Immature natural killer cell (primary cell): ENCODE results near the gene PCNT. TPM values are rescaled to one million over a fixed set of nuclear protein-coding genes. Genes with fewer than 3 reads are reported as not detected.

Experiments used
- DNase-seq, 3 donors: peaks; one replicate each; pipeline ENCODE4 v3.0.0; 2022; ENCODE audit warnings: mixed read lengths in 1 of 3
- H3K27ac Mint-ChIP-seq, 6 donors: one replicate each; pipeline ENCODE4 v1.8.0; 2020; ENCODE audit warnings: mixed read lengths in 6 of 6, mild to moderate bottlenecking in 5 of 6, inconsistent platforms in 4 of 6, moderate library complexity in 3 of 6
- H3K27me3 Mint-ChIP-seq, 3 donors: one replicate each; pipeline ENCODE4 v1.8.0; 2020 to 2021; ENCODE audit warnings: low read depth in 3 of 3, mild to moderate bottlenecking in 3 of 3, mixed read lengths in 3 of 3, moderate library complexity in 3 of 3, inconsistent platforms in 1 of 3
- H3K36me3 Mint-ChIP-seq, 3 donors: one replicate each; pipeline ENCODE4 v1.8.0; 2020; ENCODE audit warnings: mixed read lengths in 3 of 3, inconsistent platforms in 2 of 3, mild to moderate bottlenecking in 2 of 3
- H3K4me1 Mint-ChIP-seq, 2 donors: one replicate each; pipeline ENCODE4 v1.8.0; 2020; ENCODE audit warnings: inconsistent platforms in 2 of 2, mild to moderate bottlenecking in 2 of 2, mixed read lengths in 2 of 2, moderate library complexity in 1 of 2
- H3K4me3 Mint-ChIP-seq, 5 donors: one replicate each; pipeline ENCODE4 v1.8.0; 2020; ENCODE audit warnings: mild to moderate bottlenecking in 5 of 5, mixed read lengths in 5 of 5, inconsistent platforms in 3 of 5, moderate library complexity in 3 of 5
- H3K9me3 Mint-ChIP-seq, 6 donors: one replicate each; pipeline ENCODE4 v1.8.0; 2020; ENCODE audit warnings: mild to moderate bottlenecking in 6 of 6, mixed read lengths in 6 of 6, inconsistent platforms in 4 of 6, moderate library complexity in 3 of 6
- polyA plus RNA-seq, 3 donors: library from polyadenylated mRNA; unstranded; fragments of 300-500 nt; fragmentation: Illumina TruSeq; gene quantifications; one replicate each; pipeline ENCODE4 v1.2.3, GENCODE V29; 2021

PCNT gene
- polyA plus RNA-seq, 3 donors from 2014 or later = 2.9 to 47.0 (median 6.5) TPM

DNA sequence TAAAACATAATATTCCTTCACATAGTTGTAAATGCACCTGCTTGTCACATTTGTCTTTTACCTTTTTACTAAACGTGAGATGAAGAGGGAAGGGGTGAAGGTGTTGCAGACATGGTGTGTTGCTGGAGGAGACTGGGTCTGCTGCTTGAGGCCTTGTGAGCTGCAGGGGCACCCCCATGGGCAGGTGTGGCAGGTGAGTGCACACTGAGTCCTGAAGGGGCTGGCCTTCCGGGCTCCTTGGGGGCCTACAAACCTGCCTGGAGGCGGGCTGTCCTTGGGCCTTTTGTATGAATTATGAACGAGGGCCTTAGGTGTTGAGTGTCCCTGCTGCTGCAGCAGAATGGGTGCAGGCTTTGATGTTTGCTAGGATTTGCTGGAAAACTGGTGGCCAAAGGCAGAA, 3.8 kb downstream of the PCNT start:
- no peak for DNase-seq
- H3K9me3 Mint-ChIP-seq = no peaks in the 10 kb centered on the region
- H3K27me3 Mint-ChIP-seq = peaks cover 7 to 12% (median 11%) of the 10 kb centered on the region in 3 donors
- no peak overlapping the region for H3K27ac Mint-ChIP-seq
- peaks cover 18 to 20% of the 10 kb centered on the region in 2 donors for H3K4me1 Mint-ChIP-seq
- peaks cover 6 to 25% (median 18%) of the 10 kb centered on the region in 3 donors for H3K36me3 Mint-ChIP-seq
- no peak overlapping the region for H3K4me3 Mint-ChIP-seq

DNA sequence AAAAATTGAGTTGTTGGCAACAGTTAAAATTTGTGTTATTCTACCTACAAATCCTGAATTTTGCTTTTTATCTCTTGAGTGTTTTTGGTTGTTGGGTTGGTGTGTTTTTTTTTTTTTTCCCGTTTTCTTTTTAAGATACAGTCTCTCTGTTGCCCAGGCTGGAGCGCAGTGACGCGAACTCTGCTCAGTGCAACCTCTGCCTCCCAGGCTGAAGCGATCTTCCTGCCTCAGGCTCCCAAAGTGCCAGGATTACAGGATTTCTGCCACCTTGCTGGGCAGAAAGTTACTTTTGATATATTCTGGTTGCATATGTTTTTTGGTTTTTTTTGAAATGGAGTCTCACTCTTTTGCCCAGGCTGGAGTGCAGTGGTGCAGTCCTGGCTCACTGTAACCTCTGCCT, 4.2 kb downstream of the PCNT start:
- Mint-ChIP-seq H3K27ac (no peak overlapping the region), H3K36me3 (peaks cover 6 to 25% (median 19%) of the 10 kb centered on the region in 3 donors), H3K9me3 (no peaks in the 10 kb centered on the region), H3K4me3 (no peak overlapping the region), H3K27me3 (peaks cover 7 to 11% (median 11%) of the 10 kb centered on the region in 3 donors), H3K4me1 (peaks cover 13 to 16% of the 10 kb centered on the region in 2 donors)
- no peak for DNase-seq

DNA sequence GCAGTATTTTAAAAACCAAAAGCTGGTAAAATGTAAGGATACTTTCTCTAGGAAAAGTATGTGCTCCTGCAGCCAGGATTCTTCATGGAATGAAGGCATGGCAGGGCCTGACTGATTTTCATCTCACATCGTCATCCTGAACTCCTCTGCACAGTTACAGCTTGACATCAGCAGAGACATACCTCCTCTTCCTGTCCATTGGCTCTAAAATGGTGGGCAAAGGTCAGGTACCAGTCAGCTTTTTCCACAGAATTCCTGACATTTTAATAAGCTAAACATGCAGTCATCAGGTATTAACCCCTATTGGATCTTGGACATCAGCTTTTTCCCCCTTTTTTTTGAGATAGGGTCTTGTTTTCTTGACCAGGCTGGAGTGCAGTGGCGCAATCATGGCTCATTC, 5.8 kb downstream of the PCNT start:
- no peak overlapping the region for H3K27ac Mint-ChIP-seq
- no peaks in the 10 kb centered on the region for H3K9me3 Mint-ChIP-seq
- H3K4me1 Mint-ChIP-seq = peaks cover 12 to 15% of the 10 kb centered on the region in 2 donors
- no peak for DNase-seq
- peaks cover 6 to 26% (median 20%) of the 10 kb centered on the region in 3 donors for H3K36me3 Mint-ChIP-seq
- H3K27me3 Mint-ChIP-seq = peaks cover 3 to 7% (median 4%) of the 10 kb centered on the region in 3 donors
- no peak overlapping the region for H3K4me3 Mint-ChIP-seq

DNA sequence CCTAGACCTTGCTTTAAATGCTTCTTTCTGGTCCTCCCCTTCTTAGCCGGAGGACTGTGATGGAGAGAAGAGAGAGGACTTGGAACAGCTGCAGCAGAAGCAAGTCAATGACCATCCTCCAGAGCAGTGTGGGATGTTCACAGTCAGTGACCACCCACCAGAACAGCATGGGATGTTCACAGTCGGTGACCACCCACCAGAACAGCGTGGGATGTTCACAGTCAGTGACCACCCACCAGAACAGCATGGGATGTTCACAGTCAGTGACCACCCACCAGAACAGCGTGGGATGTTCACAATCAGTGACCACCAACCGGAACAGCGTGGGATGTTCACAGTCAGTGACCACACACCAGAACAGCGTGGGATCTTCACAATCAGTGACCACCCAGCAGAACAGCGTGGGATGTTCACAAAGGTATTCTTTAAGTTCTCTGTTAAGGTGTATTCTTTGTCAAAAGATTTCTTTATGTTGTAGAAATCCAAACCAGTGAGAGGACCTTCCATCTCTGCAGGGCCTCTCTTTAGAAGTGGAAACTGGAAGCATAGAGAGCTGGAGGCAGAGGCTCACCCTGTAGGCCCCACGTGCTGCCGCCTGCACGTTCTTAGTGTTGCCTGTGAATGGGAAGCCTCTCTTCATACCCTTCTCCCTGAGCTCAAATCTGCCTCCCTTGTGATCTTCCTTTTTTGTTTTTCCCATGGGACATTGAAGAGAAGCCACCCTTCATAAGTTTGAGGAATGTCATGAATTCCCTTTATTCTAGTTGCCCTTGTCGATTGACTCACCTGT, 10.6 kb downstream of the PCNT start:
- Mint-ChIP-seq H3K36me3 (peaks cover 17 to 46% (median 36%) of the 10 kb centered on the region in 3 donors), H3K4me3 (no peak overlapping the region), H3K9me3 (no peaks in the 10 kb centered on the region), H3K4me1 (no peaks in the 10 kb centered on the region), H3K27ac (no peak overlapping the region), H3K27me3 (peaks cover 0 to 2% (median 0%) of the 10 kb centered on the region in 3 donors)
- no peak for DNase-seq

DNA sequence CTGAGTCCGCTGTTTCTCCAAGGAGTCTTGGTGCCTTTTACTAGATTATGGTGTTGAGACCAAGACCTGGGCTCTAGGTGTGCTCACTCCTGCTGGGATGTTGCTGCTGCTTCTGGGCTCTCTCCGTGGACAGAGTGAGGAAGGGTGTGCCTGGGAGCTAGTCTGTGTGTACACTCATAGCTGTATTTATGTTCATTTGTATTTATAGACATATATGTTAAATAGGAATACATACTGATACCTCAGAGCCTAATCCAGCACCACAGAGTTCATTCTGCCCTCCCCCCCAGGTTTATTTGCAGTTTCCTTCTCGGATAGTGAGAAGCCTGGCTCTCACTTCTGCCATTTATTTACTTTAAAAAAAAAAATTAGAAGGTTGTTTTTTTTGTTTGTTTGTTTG, 12.6 kb downstream of the PCNT start:
- H3K4me1 Mint-ChIP-seq = peaks cover 6 to 18% of the 10 kb centered on the region in 2 donors
- H3K27ac Mint-ChIP-seq = no peak overlapping the region
- DNase-seq = no peak
- H3K36me3 Mint-ChIP-seq = peaks cover 23 to 48% (median 46%) of the 10 kb centered on the region in 3 donors
- H3K9me3 Mint-ChIP-seq = no peaks in the 10 kb centered on the region
- no peak overlapping the region for H3K4me3 Mint-ChIP-seq
- H3K27me3 Mint-ChIP-seq = peaks cover 0 to 2% (median 0%) of the 10 kb centered on the region in 3 donors

DNA sequence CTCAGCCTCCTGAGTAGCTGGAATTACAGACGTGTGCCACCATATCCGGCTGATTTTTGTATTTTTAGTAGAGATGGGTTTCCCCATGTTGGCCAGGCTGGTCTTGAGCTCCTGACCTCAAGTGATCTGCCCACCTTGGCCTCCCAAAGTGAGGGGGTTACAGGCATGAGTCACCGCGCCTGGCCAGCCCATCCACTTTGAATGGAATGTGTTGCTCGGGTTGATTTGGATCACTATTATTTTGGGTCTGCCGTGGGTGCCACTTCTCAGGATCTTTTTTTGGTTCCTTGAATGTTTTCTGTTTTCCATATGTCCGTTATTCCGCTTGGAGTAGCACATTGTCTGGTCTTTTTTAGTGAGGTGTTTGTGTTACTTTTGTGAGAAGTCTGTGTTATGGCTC, 17.0 kb downstream of the PCNT start:
- H3K27me3 Mint-ChIP-seq = peaks cover 0 to 5% (median 2%) of the 10 kb centered on the region in 3 donors
- no peak overlapping the region for H3K27ac Mint-ChIP-seq

DNA sequence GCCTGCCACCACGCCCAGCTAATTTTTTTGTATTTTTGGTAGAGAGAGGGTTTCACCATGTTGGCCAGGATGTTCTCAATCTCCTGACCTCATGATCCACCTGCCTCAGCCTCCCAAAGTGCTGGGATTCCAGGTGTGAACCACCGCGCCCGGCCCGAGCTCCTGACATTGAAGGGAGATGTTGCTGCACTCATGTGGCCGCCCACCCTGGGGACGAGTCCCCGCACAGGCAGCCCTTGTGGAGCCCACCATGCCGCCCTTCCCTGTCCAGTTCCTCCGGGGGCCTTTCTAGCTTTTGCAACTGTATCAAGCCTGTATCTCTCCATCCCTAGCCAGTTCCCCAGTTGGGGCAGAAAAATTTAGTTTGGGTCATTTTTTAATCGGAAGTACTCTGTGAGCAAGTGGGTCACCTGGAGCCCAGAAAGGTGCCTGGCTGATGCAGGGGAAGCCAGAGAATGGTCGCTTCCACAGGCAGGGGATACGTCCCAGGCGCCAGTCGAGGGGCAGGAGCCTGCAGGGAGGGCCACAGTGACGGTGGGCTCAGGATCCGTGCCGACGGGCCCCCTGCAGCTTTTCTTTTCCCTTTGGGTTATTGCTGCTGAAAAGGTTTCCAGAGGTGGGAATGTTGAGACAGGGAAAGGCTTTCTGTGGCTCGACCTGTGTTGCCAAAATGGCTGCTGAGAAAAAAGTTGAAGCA, 20.4 kb downstream of the PCNT start:
- H3K4me1 Mint-ChIP-seq = peaks cover 11 to 18% of the 10 kb centered on the region in 2 donors
- H3K36me3 Mint-ChIP-seq = peaks cover 16 to 35% (median 33%) of the 10 kb centered on the region in 3 donors
- no peaks in the 10 kb centered on the region for H3K9me3 Mint-ChIP-seq
- H3K27me3 Mint-ChIP-seq = peaks cover under 1 to 6% (median 4%) of the 10 kb centered on the region in 3 donors
- H3K27ac Mint-ChIP-seq = no peak overlapping the region
- DNase-seq = no peak
- no peak overlapping the region for H3K4me3 Mint-ChIP-seq

More for the DNA sequence above, 17.0 kb downstream of the PCNT start:
- no peak for DNase-seq
- no peaks in the 10 kb centered on the region for H3K9me3 Mint-ChIP-seq
- H3K36me3 Mint-ChIP-seq = peaks cover 19 to 49% (median 36%) of the 10 kb centered on the region in 3 donors
- peaks cover 11 to 18% of the 10 kb centered on the region in 2 donors for H3K4me1 Mint-ChIP-seq
- H3K4me3 Mint-ChIP-seq = no peak overlapping the region

DNA sequence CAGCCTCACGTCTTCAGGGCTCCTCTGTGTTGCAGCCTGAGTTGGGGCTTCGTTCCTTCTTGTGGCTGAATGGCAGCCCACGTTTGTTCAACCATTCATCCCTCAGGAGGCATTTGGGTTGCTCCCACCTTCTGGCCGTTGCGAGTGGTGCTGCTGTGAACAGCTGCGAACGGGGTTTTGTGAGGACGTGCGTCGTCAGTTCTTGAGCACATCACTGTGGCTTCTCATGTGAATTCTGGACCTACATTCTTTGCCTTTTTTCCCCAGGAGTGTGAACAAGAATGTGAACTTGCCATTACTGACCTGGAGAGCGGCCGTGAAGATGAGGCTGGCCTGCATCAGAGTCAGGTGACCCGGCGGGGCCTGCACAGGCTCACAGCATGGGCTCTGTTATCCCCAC, 21.9 kb downstream of the PCNT start:
- Mint-ChIP-seq H3K36me3 (peaks cover 11 to 30% (median 29%) of the 10 kb centered on the region in 3 donors), H3K27ac (no peak overlapping the region)
- no peak for DNase-seq

DNA sequence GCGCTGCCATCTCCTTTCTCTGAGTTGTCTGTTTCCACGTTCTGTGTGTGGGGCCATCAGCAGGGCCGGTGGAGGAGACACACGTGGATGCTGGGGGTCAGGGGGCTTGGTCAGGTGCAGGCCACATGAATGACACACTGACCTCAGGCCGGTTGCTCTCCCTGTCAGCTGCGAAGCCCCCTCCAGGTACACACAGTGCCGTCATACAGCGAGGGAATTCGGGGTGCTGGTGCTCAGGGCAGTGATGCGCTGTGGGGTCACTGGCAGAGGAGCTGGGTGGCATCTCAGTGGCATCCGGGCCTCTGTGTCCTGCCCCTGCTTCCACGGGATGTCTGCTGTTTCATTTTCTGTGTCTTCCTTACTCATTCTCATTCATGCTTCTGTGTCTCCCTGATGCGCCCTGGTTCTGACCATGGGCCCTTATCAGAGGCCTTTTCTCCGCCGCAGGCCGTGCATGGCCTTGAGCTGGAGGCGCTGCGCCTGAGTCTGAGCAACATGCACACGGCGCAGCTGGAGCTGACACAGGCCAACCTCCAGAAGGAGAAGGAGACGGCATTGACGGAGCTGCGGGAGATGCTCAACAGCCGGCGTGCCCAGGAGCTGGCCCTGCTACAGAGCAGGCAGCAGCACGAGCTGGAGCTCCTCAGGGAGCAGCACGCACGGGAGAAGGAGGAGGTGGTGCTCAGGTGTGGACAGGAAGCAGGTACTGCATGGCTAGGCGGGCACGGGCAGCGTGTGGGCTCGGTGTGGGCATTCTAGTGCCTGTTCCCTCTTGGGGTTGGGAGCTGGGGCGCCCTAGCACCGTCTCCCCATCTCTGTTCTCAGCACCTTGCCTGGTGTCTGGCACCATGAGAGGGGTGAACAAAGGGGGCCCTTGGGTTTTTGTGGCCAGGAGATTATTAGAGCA, 22.6 kb downstream of the PCNT start:
- Mint-ChIP-seq H3K27ac (peak overlapping the region in 1 of 6 donors; percentile 79), H3K36me3 (peaks cover 11 to 35% (median 34%) of the 10 kb centered on the region in 3 donors)

More for the DNA sequence above, 21.9 kb downstream of the PCNT start:
- no peaks in the 10 kb centered on the region for H3K9me3 Mint-ChIP-seq
- no peak overlapping the region for H3K4me3 Mint-ChIP-seq
- H3K27me3 Mint-ChIP-seq = peaks cover 2 to 6% (median 4%) of the 10 kb centered on the region in 3 donors
- peaks cover 6 to 8% of the 10 kb centered on the region in 2 donors for H3K4me1 Mint-ChIP-seq

DNA sequence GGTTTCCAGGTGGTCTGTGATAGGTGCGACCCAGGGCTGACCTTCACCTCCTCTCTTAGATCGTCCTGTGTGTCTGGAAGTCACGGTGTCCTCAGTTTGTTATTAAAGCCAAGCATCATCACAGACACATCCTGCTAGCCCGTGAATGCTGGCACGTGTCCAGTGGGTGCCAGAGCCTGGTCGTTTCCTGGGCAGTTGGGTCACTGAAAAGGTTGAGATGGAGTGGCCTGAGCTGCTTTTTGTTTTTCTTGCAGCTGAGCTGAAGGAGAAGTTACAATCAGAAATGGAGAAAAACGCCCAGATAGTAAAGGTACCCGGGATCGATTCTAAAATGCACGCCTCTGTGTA, 23.2 kb downstream of the PCNT start:
- peak overlapping the region in 1 of 6 donors; percentile 19 for H3K27ac Mint-ChIP-seq
- DNase-seq = no peak
- H3K4me1 Mint-ChIP-seq = peaks cover 0 to 4% of the 10 kb centered on the region in 2 donors
- H3K27me3 Mint-ChIP-seq = peaks cover 2 to 9% (median 4%) of the 10 kb centered on the region in 3 donors
- H3K4me3 Mint-ChIP-seq = no peak overlapping the region
- H3K9me3 Mint-ChIP-seq = no peaks in the 10 kb centered on the region
- peaks cover 11 to 36% (median 34%) of the 10 kb centered on the region in 3 donors for H3K36me3 Mint-ChIP-seq

More for the DNA sequence above, 22.6 kb downstream of the PCNT start:
- H3K9me3 Mint-ChIP-seq = no peaks in the 10 kb centered on the region
- no peak for DNase-seq
- no peak overlapping the region for H3K4me3 Mint-ChIP-seq
- peaks cover 1 to 4% of the 10 kb centered on the region in 2 donors for H3K4me1 Mint-ChIP-seq
- H3K27me3 Mint-ChIP-seq = peaks cover 2 to 9% (median 4%) of the 10 kb centered on the region in 3 donors

DNA sequence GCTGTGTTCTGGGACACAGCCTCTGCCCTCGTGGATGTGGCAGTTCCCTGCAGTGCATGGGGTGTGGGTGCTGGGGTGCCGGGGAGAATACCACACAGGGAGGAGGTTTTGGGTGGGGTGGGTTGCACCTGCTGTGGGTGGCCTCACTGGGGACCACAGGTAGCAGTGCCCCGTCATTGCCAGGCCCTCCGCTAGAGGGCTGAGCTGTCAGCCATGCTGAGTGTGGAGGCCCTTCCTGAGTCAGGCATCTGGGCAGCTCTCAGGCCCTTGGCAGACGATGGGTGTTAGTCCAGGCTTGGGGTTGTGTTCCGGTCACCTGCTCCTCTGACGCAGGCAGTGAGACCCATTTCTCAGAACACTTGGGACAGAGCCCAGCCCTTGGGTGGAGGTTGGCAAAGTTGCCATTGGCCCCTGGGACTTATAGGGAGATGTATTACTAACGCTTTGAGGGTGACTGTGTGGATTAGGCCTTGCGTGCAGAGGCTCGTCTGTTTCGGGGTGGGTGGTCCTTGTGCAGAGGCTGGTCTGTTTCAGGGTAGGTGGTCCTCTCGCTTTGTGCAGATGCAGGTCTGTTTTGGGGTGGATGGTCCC, 23.9 kb downstream of the PCNT start:
- H3K27ac Mint-ChIP-seq = no peak overlapping the region
- no peak for DNase-seq

DNA sequence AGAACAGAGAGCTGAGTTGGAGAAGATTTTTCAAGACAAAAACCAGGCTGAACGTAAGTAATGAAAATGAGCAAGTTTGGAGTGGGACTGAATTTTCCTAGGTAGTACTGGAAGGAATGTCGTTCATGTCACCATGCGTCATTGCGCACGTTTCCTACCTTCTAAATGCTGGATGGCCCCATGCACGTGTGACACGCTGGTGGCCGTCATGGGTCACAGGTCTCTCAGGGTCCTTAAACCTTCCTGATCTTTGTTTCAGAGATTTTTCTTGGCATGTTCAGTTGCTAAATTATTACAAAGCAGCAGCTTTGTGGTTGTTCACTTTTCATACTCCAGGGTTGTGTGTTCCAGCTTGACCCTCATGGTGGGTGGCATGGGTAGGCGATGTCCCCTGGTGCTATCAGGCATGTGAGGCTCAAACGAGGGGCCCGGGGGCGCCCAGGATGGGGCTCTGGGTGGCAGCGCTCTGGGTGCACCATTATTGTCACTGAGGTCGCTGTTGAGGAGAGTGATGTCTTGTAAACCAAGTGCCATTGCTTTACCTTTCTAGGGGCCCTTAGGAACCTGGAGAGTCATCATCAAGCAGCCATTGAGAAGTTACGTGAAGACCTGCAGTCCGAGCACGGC, 25.3 kb downstream of the PCNT start:
- no peaks in the 10 kb centered on the region for H3K4me1 Mint-ChIP-seq
- H3K27me3 Mint-ChIP-seq = peaks cover 2 to 8% (median 2%) of the 10 kb centered on the region in 3 donors
- no peak for DNase-seq
- H3K36me3 Mint-ChIP-seq = peaks cover 20 to 44% (median 33%) of the 10 kb centered on the region in 3 donors
- no peaks in the 10 kb centered on the region for H3K9me3 Mint-ChIP-seq
- no peak overlapping the region for H3K4me3 Mint-ChIP-seq
- H3K27ac Mint-ChIP-seq = no peak overlapping the region

More for the DNA sequence above, 23.9 kb downstream of the PCNT start:
- Mint-ChIP-seq H3K4me3 (no peak overlapping the region), H3K9me3 (no peaks in the 10 kb centered on the region), H3K4me1 (peaks cover 0 to 3% of the 10 kb centered on the region in 2 donors), H3K27me3 (peaks cover 2 to 9% (median 4%) of the 10 kb centered on the region in 3 donors), H3K36me3 (peaks cover 12 to 39% (median 34%) of the 10 kb centered on the region in 3 donors)
